NOMO-1 (cell line): ENCODE measurements around the gene COMT.

Source experiments
- DNase-seq, 2 experiments: peaks; one replicate each; lab custom pipeline; 2025; ENCODE audit not compliant: unreplicated experiment in 2 of 2; lab: John Stamatoyannopoulos, UW

COMT gene

GRCh38 chr22:20009018-20009491 lies 67.5 kb downstream of the COMT start:
- no peak for DNase-seq

GRCh38 chr22:20009582-20010306 lies 68.2 kb downstream of the COMT start:
- no peak for DNase-seq

- no peak for DNase-seq
These were observed 68.9 kb downstream of the COMT start for GRCh38 chr22:20010307-20011122.

- DNase-seq = no peak
These were observed 69.8 kb downstream of the COMT start for GRCh38 chr22:20011123-20011992.

GRCh38 chr22:20011993-20012740 lies 70.6 kb downstream of the COMT start:
- DNase-seq = no peak

- no peak for DNase-seq
These were observed 71.3 kb downstream of the COMT start for GRCh38 chr22:20012741-20013331.

- peak in 1 of 2 experiments; percentile 31 for DNase-seq
These were observed 71.9 kb downstream of the COMT start for GRCh38 chr22:20013382-20013871.

- DNase-seq = no peak
These were observed 73.1 kb downstream of the COMT start for GRCh38 chr22:20014526-20015186.

- no peak for DNase-seq
These were observed 73.6 kb downstream of the COMT start for GRCh38 chr22:20015187-20015625.

GRCh38 chr22:20015971-20016733 lies 74.6 kb downstream of the COMT start:
- peak; percentile 5 to 10 for DNase-seq

- DNase-seq = peak; percentile 67 to 86
These were observed 75.4 kb downstream of the COMT start, which contains the start of gene ARVCF for GRCh38 chr22:20016734-20017621. TSS of gene ARVCF (minus strand) at chr22:20016823. CDS start at chr22:19990794, 26,029 bp downstream.

GRCh38 chr22:20017622-20017958 lies 76.0 kb downstream of the COMT start:
- no peak for DNase-seq

GRCh38 chr22:20018001-20018400 lies 76.4 kb downstream of the COMT start:
- no peak for DNase-seq
